ENCODE data around the gene EXOSC2.

The EXOSC2 gene

GRCh38 chr9:130736834-130737233 is 43.3 kb downstream of the EXOSC2 start:
- no peak overlapping the region for H3K4me3 ChIP-seq (ENCODE audit: low read depth, low read length)
- no peak overlapping the region for H3K27ac ChIP-seq (ENCODE audit: low read depth, low read length)
- no peaks in the 10 kb centered on the region for H3K27me3 ChIP-seq (ENCODE audit: insufficient read depth, low read length)
- H2AFZ ChIP-seq (ENCODE audit: low read length, unreplicated experiment), result no peak overlapping the region
- H3K36me3 ChIP-seq (ENCODE audit: insufficient read depth, low read length), result 0 out of 2 replicates have a peak, but pooled peaks cover 6% of the 10 kb centered on the region
- peaks cover 17% of the 10 kb centered on the region for H3K4me1 ChIP-seq (ENCODE audit: control insufficient read depth, insufficient read depth, low read length, unreplicated experiment)
- peaks cover 65% of the 10 kb centered on the region for H3K79me2 ChIP-seq (ENCODE audit: control insufficient read depth, insufficient read depth, low read length, unreplicated experiment)

DNA sequence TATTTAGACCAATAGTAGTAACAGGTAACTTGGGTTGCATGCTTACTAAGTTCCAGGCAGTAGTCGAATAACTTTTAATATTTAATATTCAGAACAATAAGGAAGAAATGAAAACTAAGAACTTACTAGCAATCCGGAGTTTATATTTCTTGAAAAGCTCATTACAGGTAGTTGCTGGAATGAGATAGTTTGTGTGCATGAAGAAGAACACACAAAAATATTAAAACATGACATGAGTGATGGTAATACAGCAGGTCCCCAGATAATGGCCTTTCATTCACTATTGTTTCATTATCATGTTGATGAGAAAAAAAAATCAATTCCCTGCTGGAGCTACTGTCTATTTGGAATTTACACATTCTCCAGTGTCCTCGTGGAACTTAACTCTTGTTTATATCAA is 44.7 kb downstream of the EXOSC2 start:
- no peak overlapping the region for H3K27ac ChIP-seq (ENCODE audit: low read depth, low read length)
- peaks cover 10% of the 10 kb centered on the region for H3K4me1 ChIP-seq (ENCODE audit: control insufficient read depth, insufficient read depth, low read length, unreplicated experiment)
- no peak overlapping the region for H3K4me3 ChIP-seq (ENCODE audit: low read depth, low read length)
- no peak overlapping the region for H2AFZ ChIP-seq (ENCODE audit: low read length, unreplicated experiment)
- H3K79me2 ChIP-seq (ENCODE audit: control insufficient read depth, insufficient read depth, low read length, unreplicated experiment), result peaks cover 64% of the 10 kb centered on the region
- 0 out of 2 replicates have a peak, but pooled peaks cover 6% of the 10 kb centered on the region for H3K36me3 ChIP-seq (ENCODE audit: insufficient read depth, low read length)
- H3K27me3 ChIP-seq (ENCODE audit: insufficient read depth, low read length), result no peaks in the 10 kb centered on the region

DNA sequence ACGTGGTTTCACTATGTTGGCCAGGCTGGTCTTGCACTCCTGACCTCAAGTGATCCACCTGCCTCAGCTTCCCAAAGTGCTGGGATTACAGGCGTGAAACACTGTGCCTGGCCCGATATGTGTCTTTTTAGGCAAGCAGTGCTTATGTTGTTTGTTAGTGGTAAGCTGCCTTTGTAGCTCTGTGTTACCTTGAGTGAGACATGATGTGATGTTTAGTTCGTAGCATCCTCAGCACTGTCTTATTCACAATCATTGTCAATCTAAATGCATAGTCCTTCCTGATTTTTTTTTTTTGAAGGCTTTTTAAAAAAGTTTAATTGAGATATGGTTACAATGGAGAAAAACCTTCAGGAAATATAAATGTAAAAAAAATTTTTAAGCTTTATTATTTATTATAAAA is 45.5 kb downstream of the EXOSC2 start:
- H3K27me3 ChIP-seq (ENCODE audit: insufficient read depth, low read length), result no peaks in the 10 kb centered on the region
- H3K4me1 ChIP-seq (ENCODE audit: control insufficient read depth, insufficient read depth, low read length, unreplicated experiment), result peaks cover 8% of the 10 kb centered on the region
- H3K79me2 ChIP-seq (ENCODE audit: control insufficient read depth, insufficient read depth, low read length, unreplicated experiment), result peaks cover 66% of the 10 kb centered on the region

GRCh38 chr9:130740218-130741023 is 46.8 kb downstream of the EXOSC2 start:
- no peak overlapping the region for H3K27ac ChIP-seq (ENCODE audit: low read depth, low read length)
- H3K36me3 ChIP-seq (ENCODE audit: insufficient read depth, low read length), result 0 out of 2 replicates have a peak, but pooled peaks cover 6% of the 10 kb centered on the region
- no peak overlapping the region for H3K4me3 ChIP-seq (ENCODE audit: low read depth, low read length)
- H2AFZ ChIP-seq (ENCODE audit: low read length, unreplicated experiment), result no peak overlapping the region
- H3K4me1 ChIP-seq (ENCODE audit: control insufficient read depth, insufficient read depth, low read length, unreplicated experiment), result peaks cover 10% of the 10 kb centered on the region
- H3K79me2 ChIP-seq (ENCODE audit: control insufficient read depth, insufficient read depth, low read length, unreplicated experiment), result peaks cover 64% of the 10 kb centered on the region
- no peaks in the 10 kb centered on the region for H3K27me3 ChIP-seq (ENCODE audit: insufficient read depth, low read length)

More for the DNA sequence above, 45.5 kb downstream of the EXOSC2 start:
- Histone ChIP-seq H3K4me3 (ENCODE audit: low read depth, low read length) (no peak overlapping the region), H3K36me3 (ENCODE audit: insufficient read depth, low read length) (0 out of 2 replicates have a peak, but pooled peaks cover 6% of the 10 kb centered on the region), H3K27ac (ENCODE audit: low read depth, low read length) (no peak overlapping the region), H2AFZ (ENCODE audit: low read length, unreplicated experiment) (no peak overlapping the region)

- H2AFZ ChIP-seq (ENCODE audit: low read length, unreplicated experiment), result no peak overlapping the region
- no peak overlapping the region for H3K4me3 ChIP-seq (ENCODE audit: low read depth, low read length)
- H3K36me3 ChIP-seq (ENCODE audit: insufficient read depth, low read length), result 0 out of 2 replicates have a peak, but pooled peaks cover 6% of the 10 kb centered on the region
- peaks cover 64% of the 10 kb centered on the region for H3K79me2 ChIP-seq (ENCODE audit: control insufficient read depth, insufficient read depth, low read length, unreplicated experiment)
- no peaks in the 10 kb centered on the region for H3K27me3 ChIP-seq (ENCODE audit: insufficient read depth, low read length)
- no peak overlapping the region for H3K27ac ChIP-seq (ENCODE audit: low read depth, low read length)
- H3K4me1 ChIP-seq (ENCODE audit: control insufficient read depth, insufficient read depth, low read length, unreplicated experiment), result peaks cover 15% of the 10 kb centered on the region
Measured at GRCh38 chr9:130741024-130741305, 47.4 kb downstream of the EXOSC2 start.

- no peak overlapping the region for H3K4me3 ChIP-seq (ENCODE audit: low read depth, low read length)
- no peak overlapping the region for H2AFZ ChIP-seq (ENCODE audit: low read length, unreplicated experiment)
- H3K27me3 ChIP-seq (ENCODE audit: insufficient read depth, low read length), result no peaks in the 10 kb centered on the region
- H3K27ac ChIP-seq (ENCODE audit: low read depth, low read length), result peak overlapping the region; percentile 66; the same call in 1 of the 2 replicates
- H3K4me1 ChIP-seq (ENCODE audit: control insufficient read depth, insufficient read depth, low read length, unreplicated experiment), result peaks cover 16% of the 10 kb centered on the region
- 0 out of 2 replicates have a peak, but pooled peaks cover 6% of the 10 kb centered on the region for H3K36me3 ChIP-seq (ENCODE audit: insufficient read depth, low read length)
- H3K79me2 ChIP-seq (ENCODE audit: control insufficient read depth, insufficient read depth, low read length, unreplicated experiment), result peaks cover 62% of the 10 kb centered on the region
Measured at GRCh38 chr9:130741831-130742449, 48.4 kb downstream of the EXOSC2 start.

DNA sequence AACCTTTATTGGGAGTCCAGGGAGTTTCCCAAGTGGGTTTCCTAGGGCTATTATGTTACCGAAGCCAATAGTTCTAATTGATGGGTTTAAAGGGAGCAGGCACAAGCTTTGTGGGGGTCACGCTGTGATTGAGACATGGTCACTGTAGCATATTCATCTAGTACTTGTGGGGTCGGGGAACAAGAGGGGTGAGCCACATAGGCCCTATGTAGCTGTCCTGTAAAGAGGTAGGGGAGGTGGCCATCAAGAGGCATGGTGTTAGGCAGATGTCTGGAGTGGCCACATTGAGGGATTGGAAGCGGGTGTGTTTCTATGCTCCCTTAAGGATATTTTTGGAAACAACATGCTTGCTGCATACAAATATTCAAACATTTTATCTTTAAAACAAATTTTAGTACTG is 50.1 kb downstream of the EXOSC2 start:
- Histone ChIP-seq H3K27me3 (ENCODE audit: insufficient read depth, low read length) (no peaks in the 10 kb centered on the region), H3K27ac (ENCODE audit: low read depth, low read length) (no peak overlapping the region), H3K36me3 (ENCODE audit: insufficient read depth, low read length) (0 out of 2 replicates have a peak, but pooled peaks cover 6% of the 10 kb centered on the region), H3K4me3 (ENCODE audit: low read depth, low read length) (no peak overlapping the region), H2AFZ (ENCODE audit: low read length, unreplicated experiment) (no peak overlapping the region), H3K79me2 (ENCODE audit: control insufficient read depth, insufficient read depth, low read length, unreplicated experiment) (peaks cover 73% of the 10 kb centered on the region), H3K4me1 (ENCODE audit: control insufficient read depth, insufficient read depth, low read length, unreplicated experiment) (peaks cover 19% of the 10 kb centered on the region)

GRCh38 chr9:130745210-130745800 is 51.7 kb downstream of the EXOSC2 start:
- Histone ChIP-seq H3K27ac (ENCODE audit: low read depth, low read length) (no peak overlapping the region), H3K4me3 (ENCODE audit: low read depth, low read length) (no peak overlapping the region), H2AFZ (ENCODE audit: low read length, unreplicated experiment) (no peak overlapping the region), H3K27me3 (ENCODE audit: insufficient read depth, low read length) (no peaks in the 10 kb centered on the region), H3K36me3 (ENCODE audit: insufficient read depth, low read length) (0 out of 2 replicates have a peak, but pooled peaks cover 3% of the 10 kb centered on the region), H3K79me2 (ENCODE audit: control insufficient read depth, insufficient read depth, low read length, unreplicated experiment) (peaks cover 68% of the 10 kb centered on the region), H3K4me1 (ENCODE audit: control insufficient read depth, insufficient read depth, low read length, unreplicated experiment) (peaks cover 19% of the 10 kb centered on the region)

GRCh38 chr9:130745829-130746228 is 52.2 kb downstream of the EXOSC2 start:
- H3K79me2 ChIP-seq (ENCODE audit: control insufficient read depth, insufficient read depth, low read length, unreplicated experiment), result peaks cover 62% of the 10 kb centered on the region

GRCh38 chr9:130746434-130747212 is 53.0 kb downstream of the EXOSC2 start:
- Histone ChIP-seq H3K79me2 (ENCODE audit: control insufficient read depth, insufficient read depth, low read length, unreplicated experiment) (peaks cover 59% of the 10 kb centered on the region), H3K27ac (ENCODE audit: low read depth, low read length) (no peak overlapping the region), H3K4me3 (ENCODE audit: low read depth, low read length) (no peak overlapping the region), H3K27me3 (ENCODE audit: insufficient read depth, low read length) (no peaks in the 10 kb centered on the region), H3K36me3 (ENCODE audit: insufficient read depth, low read length) (no peaks in the 10 kb centered on the region), H3K4me1 (ENCODE audit: control insufficient read depth, insufficient read depth, low read length, unreplicated experiment) (peaks cover 19% of the 10 kb centered on the region), H2AFZ (ENCODE audit: low read length, unreplicated experiment) (no peak overlapping the region)

More at GRCh38 chr9:130745829-130746228, 52.2 kb downstream of the EXOSC2 start:
- H3K4me3 ChIP-seq (ENCODE audit: low read depth, low read length), result no peak overlapping the region
- H3K27ac ChIP-seq (ENCODE audit: low read depth, low read length), result no peak overlapping the region
- no peaks in the 10 kb centered on the region for H3K27me3 ChIP-seq (ENCODE audit: insufficient read depth, low read length)
- no peak overlapping the region for H2AFZ ChIP-seq (ENCODE audit: low read length, unreplicated experiment)
- no peaks in the 10 kb centered on the region for H3K36me3 ChIP-seq (ENCODE audit: insufficient read depth, low read length)
- H3K4me1 ChIP-seq (ENCODE audit: control insufficient read depth, insufficient read depth, low read length, unreplicated experiment), result peaks cover 19% of the 10 kb centered on the region
